Activated T-helper 1 cell treated with anti-CD3 and anti-CD28 coated beads, Interleukin-12 subunit alpha, Interleukin-12 subunit beta, Interleukin-2, Interleukin-4 antibody, amounts not matched to agents 30 ng/mL and 10 ng/mL and 1 ng/mL, durations not matched to agents 14 hours and 24 hours and 36 hours (primary cell): ENCODE measurements around the gene CNN1. TPM values are rescaled to one million over a fixed set of nuclear protein-coding genes. Genes with fewer than 3 reads are reported as not detected.

Experiments used
- DNase-seq: peaks from one replicate; pipeline ENCODE4 v3.0.0; 2021; ENCODE audit warnings: low spot score
- H3K27ac Mint-ChIP-seq: one replicate; pipeline ENCODE4 v1.8.0; 2021; ENCODE audit warnings: mild to moderate bottlenecking, mixed read lengths
- H3K27me3 Mint-ChIP-seq: one replicate; pipeline ENCODE4 v1.8.0; 2022; ENCODE audit warnings: mild to moderate bottlenecking, moderate library complexity, mixed read lengths; ENCODE audit not compliant: insufficient read depth
- H3K36me3 Mint-ChIP-seq: one replicate; pipeline ENCODE4 v1.8.0; 2021; ENCODE audit warnings: low read depth, mixed read lengths
- H3K4me1 Mint-ChIP-seq: one replicate; pipeline ENCODE4 v1.8.0; 2021; ENCODE audit warnings: low read depth, mixed read lengths
- H3K4me3 Mint-ChIP-seq: one replicate; pipeline ENCODE4 v1.8.0; 2021; ENCODE audit warnings: mild to moderate bottlenecking, moderate library complexity, mixed read lengths
- H3K9me3 Mint-ChIP-seq: one replicate; pipeline ENCODE4 v1.8.0; 2021; ENCODE audit warnings: mixed read lengths
- intact Hi-C: fragments of 100-400 bp; cut with micrococcal nuclease; formaldehyde crosslinking; loops from one replicate; pipeline ENCODE4 v1.15.1; 2024
- total RNA-seq: library from RNA; stranded (reverse); gene quantifications from 2 replicates; pipeline ENCODE4 v1.2.3, GENCODE V29; 2022

CNN1 gene
- total RNA-seq, 1 donor from 2014 or later: not detected

DNA sequence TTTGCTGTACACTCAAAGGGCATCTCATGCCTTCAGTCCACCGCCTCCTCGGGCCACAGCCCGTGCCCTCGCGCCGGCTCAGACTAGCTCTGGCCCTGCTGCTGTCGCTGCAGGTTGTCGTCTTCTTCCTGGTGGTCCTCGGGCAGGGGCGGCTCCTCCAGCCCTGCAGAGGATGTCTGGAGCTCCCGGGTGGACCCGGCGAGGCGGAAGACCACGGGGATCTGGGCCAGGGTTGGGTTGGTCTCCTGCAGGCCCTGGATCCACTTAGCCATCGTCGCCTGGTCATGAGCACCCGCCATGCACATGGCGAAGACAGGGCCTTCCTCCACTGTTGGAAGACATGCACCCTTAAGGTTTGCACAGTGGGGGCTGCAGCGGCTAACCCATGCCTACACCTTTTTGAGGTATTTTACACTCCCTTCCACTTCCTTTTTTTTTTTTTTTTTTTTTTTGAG is 32.5 kb upstream of the CNN1 start:
- H3K36me3 Mint-ChIP-seq: peaks cover 8% of the 10 kb centered on the region
- H3K9me3 Mint-ChIP-seq: no peaks in the 10 kb centered on the region
- peak overlapping the region; percentile 97 for H3K27ac Mint-ChIP-seq
- no peaks in the 10 kb centered on the region for H3K27me3 Mint-ChIP-seq
- intact Hi-C loops: no loop called here
- peaks cover 13% of the 10 kb centered on the region for H3K4me1 Mint-ChIP-seq
- DNase-seq: no peak
- peak overlapping the region; percentile 91 for H3K4me3 Mint-ChIP-seq

DNA sequence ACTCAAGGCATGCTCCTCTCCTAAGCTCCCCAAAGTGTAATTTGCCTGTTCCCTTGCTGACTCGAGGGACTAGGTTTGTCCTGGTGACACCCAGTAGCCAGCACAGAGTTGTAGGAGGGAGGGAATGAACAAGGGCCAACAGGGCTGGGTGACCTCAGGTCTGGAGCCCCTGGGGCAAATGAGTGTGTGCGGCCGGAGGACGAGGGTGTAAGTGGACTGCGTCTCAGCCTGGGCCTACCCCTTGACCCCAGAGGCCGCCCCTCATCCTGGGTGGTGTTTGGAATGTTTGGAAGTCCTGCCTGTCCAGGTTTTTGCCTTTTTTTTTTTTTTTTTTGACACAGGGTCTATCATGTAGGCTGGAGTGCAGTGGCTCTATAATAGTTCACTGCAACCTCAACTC is 31.7 kb upstream of the CNN1 start:
- Mint-ChIP-seq H3K27me3 (no peaks in the 10 kb centered on the region), H3K4me3 (peak overlapping the region; percentile 91), H3K4me1 (peaks cover 13% of the 10 kb centered on the region), H3K9me3 (no peaks in the 10 kb centered on the region), H3K27ac (peak overlapping the region; percentile 76), H3K36me3 (peaks cover 7% of the 10 kb centered on the region)
- no peak for DNase-seq
- intact Hi-C loops: no loop called here

DNA sequence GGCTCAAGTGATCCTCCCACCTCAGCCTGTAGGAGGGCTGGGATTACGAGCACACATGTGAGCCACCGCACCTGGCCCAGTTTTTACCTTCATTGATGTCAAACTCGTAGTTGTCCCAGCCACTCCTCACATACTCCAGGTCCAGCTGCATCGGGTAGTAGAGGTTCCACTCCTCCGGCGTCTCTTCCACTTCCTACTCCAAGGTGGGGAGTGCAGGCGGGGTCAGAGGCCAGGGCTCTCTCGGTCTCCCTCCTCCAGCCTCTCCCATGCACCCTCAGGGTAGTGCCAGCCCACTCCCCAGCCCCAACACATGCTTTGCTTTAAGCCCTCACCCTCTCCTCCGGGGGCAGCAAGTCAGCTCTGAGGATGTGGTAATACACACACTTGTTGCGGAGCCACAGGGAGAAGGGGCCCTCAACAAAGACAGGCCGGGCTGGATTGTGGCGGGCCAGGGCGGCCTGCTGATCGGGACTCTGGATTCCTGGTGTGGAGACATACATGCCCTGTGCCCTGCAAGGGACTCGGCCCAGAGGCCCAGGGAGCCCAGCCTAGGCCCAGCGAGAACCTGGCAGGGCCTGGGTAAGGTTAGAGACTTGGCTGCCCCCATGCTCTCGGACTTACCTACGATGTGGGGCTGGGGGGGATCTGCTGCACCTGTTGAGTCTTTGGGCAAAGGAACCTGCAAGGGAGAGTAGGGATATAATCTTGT is 31.1 kb upstream of the CNN1 start:
- intact Hi-C loops: no loop called here
- DNase-seq: no peak
- Mint-ChIP-seq H3K27me3 (no peaks in the 10 kb centered on the region), H3K27ac (peak overlapping the region; percentile 31), H3K36me3 (peaks cover 7% of the 10 kb centered on the region), H3K9me3 (no peaks in the 10 kb centered on the region), H3K4me3 (peak overlapping the region; percentile 91), H3K4me1 (peaks cover 13% of the 10 kb centered on the region)

DNA sequence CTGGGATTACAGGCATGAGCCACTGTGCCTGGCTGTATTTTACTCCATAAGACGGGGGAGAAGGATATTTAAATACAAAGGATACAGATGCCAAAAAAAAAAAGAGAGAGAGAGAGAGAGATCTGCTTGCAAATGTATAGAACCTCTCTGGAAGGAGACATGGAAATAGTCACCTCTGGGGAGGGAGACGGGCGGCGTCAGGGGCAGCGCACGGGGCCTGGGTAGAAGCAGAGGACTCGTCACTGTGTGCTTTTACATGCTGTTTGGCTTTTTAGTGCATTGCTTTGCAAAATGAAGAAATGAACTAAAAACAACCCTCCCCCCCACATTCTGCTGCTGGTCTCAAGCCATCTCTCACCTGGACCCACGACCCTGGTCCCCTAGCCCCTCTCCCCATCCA is 28.2 kb upstream of the CNN1 start:
- Mint-ChIP-seq H3K4me3 (no peak overlapping the region), H3K9me3 (no peaks in the 10 kb centered on the region), H3K27ac (no peak overlapping the region), H3K4me1 (peaks cover 7% of the 10 kb centered on the region), H3K36me3 (peaks cover 10% of the 10 kb centered on the region), H3K27me3 (no peaks in the 10 kb centered on the region)
- intact Hi-C loops: no loop called here
- DNase-seq: no peak

DNA sequence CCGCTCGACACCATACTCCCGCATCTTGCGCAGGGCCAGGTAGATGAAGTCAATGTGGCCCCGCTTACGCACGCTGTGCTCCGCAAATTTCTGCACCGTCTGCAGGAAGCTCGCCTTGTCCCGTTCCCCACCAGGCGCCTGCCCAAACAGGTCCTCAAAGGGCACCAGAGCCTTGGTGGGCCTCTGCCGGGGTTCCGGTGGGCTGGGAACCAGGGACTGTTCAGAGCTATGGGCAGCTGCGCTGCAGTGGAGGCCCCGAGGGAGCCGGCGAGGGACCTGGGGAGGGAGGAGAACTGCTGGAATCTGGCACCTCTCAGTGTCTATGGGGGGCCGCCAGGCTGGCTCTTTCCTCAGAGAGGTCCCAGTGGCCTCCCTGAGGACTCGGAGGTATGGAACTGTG is 24.7 kb upstream of the CNN1 start:
- DNase-seq: no peak
- Mint-ChIP-seq H3K27me3 (no peaks in the 10 kb centered on the region), H3K4me1 (no peaks in the 10 kb centered on the region), H3K27ac (no peak overlapping the region), H3K36me3 (peaks cover 10% of the 10 kb centered on the region), H3K4me3 (no peak overlapping the region), H3K9me3 (no peaks in the 10 kb centered on the region)
- intact Hi-C loops: no loop called here

DNA sequence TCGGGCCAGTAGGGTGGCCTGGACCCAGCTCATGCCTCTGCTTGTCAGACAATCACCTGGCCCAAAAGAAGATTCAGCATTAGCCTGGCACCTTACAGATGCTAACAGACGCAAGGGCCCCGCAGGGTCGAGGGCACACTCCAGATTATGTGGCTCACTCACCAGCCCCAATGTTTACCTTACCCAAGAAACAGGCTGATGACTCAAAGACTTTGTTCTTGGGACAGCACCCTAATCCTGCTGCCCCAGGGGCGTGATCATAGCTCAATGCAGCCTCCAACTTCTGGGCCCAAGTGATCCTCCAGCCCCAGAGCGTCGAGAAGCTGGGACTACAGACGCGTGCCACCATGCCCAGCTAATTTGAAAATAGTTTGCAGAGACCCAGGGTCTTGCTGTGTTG is 19.5 kb upstream of the CNN1 start:
- Mint-ChIP-seq H3K27ac (no peak overlapping the region), H3K27me3 (no peaks in the 10 kb centered on the region), H3K4me1 (no peaks in the 10 kb centered on the region), H3K9me3 (no peaks in the 10 kb centered on the region), H3K4me3 (no peak overlapping the region), H3K36me3 (peaks cover 3% of the 10 kb centered on the region)
- DNase-seq: no peak
- intact Hi-C loops: no loop called here

DNA sequence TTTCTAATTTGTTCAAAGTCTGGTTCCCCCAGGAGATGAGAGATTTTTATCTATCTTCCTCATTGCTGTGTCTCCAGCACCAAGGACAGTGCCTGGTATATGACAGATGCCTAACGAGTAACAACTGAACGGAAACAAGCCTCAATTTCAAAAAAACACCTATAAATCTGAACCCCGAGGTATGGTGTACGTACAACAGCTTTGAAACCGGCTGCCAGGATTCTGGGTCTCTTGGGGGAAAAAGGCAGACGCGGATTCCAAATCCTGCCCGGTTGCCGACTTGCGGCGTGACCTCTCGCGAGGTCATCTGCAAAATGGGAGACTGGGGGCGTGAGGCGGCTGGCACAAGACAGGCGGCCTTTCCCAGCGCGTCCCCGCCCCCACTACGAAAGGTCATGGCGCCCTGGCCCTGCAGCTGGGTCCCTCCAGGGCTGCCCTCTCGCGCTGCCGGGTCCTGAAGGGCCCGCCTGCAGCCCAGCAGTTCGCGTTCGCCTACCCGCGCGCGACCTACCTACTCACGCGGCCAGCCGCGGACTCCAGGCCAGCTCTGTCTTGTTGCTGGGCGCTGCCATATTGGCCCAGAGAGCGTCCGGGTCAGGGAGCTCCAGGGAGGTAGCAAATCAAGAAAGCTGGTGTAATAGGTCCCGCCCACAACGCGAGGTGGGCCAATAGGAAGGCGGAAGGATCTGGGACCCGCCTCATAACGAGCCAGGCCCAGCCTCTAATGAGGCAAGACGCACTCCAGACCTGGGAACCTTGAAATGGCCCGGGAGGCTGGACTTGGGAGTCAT is 9.9 kb upstream of the CNN1 start, which contains the start of gene ECSIT:
TSS of gene ECSIT (minus strand) at position 584 of the 791 bp plus-strand sequence. CDS start 9,964 bp downstream, outside the sequence.
- no peaks in the 10 kb centered on the region for H3K27me3 Mint-ChIP-seq
- peaks cover 28% of the 10 kb centered on the region for H3K4me1 Mint-ChIP-seq
- H3K4me3 Mint-ChIP-seq: peak within 1 kb of the TSS; percentile 95
- peak; percentile 89 for DNase-seq
- H3K36me3 Mint-ChIP-seq: peaks cover 4% of the 10 kb centered on the region
- peak within 1 kb of the TSS; percentile 92 for H3K27ac Mint-ChIP-seq
- H3K9me3 Mint-ChIP-seq: no peaks in the 10 kb centered on the region
- intact Hi-C loops: loop anchor here (1.0 to 2.0 kb wide), 8 partner anchors 23 to 173 kb away; partner anchors contain the start of genes ELOF1, ODAD3, PLPPR2 and PRKCSH

DNA sequence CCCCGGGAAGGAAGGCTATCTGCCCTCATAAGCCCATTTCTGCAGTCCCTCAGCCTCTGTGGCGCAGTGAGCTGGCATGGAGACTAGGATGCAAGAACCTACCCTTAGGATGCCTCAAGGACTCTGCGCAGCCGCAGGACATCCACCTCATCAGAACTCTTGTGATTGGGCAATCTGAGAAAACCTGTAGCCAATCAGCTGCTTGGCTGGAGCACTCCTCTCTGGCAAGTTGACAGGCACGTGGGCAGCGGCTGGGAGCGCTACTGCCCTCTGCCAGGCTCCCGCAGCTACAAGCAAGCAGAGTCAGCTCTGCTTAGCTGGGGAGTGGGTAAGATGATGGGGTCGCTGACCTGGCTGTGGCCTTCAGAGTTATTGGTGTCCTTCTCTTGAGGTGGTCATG is 8.2 kb upstream of the CNN1 start:
- Mint-ChIP-seq H3K27me3 (no peaks in the 10 kb centered on the region), H3K4me1 (peaks cover 30% of the 10 kb centered on the region), H3K9me3 (no peaks in the 10 kb centered on the region), H3K4me3 (no peak overlapping the region), H3K27ac (no peak overlapping the region), H3K36me3 (peaks cover 4% of the 10 kb centered on the region)
- intact Hi-C loops: no loop called here
- DNase-seq: peak; percentile 13

DNA sequence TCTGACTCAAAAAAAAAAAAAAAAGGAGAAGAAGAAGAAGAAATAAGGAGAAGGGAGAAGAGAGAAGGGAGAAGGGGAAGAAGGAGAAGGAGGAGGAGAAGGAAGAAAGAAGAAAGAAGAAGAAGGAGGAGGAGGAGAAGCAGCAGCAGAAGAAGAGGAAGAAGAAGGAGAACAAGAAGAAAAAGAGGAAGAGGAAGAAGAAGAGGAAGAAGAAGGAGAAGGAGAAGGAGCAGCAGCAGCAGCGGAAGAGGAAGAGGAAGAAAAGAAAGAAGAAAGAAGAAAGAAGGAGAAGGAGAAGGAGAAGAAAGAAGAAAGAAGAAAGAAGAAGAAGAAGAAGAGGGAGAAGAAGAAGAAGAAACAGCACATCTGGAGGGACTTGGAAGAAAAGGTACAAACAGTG is 4.1 kb upstream of the CNN1 start:
- peak overlapping the region; percentile 56 for H3K27ac Mint-ChIP-seq
- peaks cover 12% of the 10 kb centered on the region for H3K27me3 Mint-ChIP-seq
- H3K36me3 Mint-ChIP-seq: no peaks in the 10 kb centered on the region
- no peak overlapping the region for H3K4me3 Mint-ChIP-seq
- peaks cover 15% of the 10 kb centered on the region for H3K4me1 Mint-ChIP-seq
- intact Hi-C loops: no loop called here
- no peak for DNase-seq
- H3K9me3 Mint-ChIP-seq: no peaks in the 10 kb centered on the region

DNA sequence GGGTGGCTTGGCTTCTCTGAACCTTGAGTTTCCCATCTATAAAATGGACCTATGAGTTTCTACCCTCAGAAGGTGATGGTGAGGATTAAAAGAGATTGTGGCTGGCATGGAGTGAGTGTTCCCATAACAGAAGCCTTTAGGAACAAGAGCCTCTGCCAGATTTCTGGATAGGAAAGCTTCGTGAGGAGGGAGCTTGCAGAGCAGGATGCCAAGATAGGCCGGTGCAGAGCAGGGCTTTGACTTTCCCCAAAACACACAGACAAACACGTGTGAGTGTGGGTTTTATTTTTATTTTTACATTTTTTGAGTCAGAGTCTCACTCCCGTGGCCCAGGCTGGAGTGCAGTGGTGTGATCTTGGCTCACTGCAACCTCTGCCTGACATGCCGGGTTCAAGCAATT is 3.7 kb upstream of the CNN1 start:
- no peaks in the 10 kb centered on the region for H3K9me3 Mint-ChIP-seq
- peak overlapping the region; percentile 56 for H3K27ac Mint-ChIP-seq
- no peak overlapping the region for H3K4me3 Mint-ChIP-seq
- no peak for DNase-seq
- intact Hi-C loops: no loop called here
- no peaks in the 10 kb centered on the region for H3K36me3 Mint-ChIP-seq
- H3K4me1 Mint-ChIP-seq: peaks cover 15% of the 10 kb centered on the region
- peaks cover 12% of the 10 kb centered on the region for H3K27me3 Mint-ChIP-seq

DNA sequence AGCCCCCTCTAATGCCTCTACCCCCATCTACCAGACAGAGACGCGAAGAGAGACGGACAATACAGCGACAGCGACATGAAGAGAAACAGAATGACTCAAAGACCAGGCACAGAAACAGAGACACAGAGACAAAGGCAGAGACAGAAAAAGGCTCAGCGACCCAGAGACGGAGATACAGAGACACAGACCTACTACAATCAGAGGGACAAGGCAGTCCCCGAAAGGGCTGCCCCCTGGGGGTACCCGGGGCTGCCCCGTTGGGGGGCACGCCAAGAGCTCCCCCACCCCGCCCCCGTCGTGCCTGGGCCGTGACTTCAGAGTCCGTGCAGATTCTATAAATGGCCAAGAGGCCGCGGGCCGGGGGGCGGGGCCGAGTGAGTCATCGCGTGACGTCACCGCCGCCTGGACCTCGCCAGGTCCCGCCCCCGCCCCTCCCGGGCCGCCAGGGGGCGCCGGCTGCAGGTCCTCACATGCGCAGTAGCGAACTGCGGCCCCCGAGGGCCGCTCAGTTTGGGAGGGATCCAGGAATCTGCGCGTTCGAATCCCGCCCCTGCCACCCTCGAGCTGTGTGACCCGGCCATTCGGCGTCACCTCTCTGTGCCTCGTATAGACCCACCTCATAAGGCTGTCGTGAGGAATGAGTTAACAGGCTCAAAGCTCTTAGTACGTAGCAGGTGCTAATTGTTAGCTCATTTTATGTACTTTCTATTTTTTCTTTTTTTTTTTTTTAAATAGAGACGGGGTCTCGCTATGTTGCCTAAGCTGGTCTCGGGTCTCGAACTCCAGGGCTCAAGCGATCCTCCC is 2.7 kb upstream of the CNN1 start:
- Mint-ChIP-seq H3K27ac (peak overlapping the region; percentile 71), H3K27me3 (peaks cover 12% of the 10 kb centered on the region), H3K9me3 (no peaks in the 10 kb centered on the region), H3K36me3 (no peaks in the 10 kb centered on the region), H3K4me1 (peaks cover 15% of the 10 kb centered on the region), H3K4me3 (peak overlapping the region; percentile 59)
- peak; percentile 83 for DNase-seq
- intact Hi-C loops: loop anchor here (1.0 kb wide), 2 partner anchors 23 to 51 kb away; partner anchors contain the start of gene ELOF1

DNA sequence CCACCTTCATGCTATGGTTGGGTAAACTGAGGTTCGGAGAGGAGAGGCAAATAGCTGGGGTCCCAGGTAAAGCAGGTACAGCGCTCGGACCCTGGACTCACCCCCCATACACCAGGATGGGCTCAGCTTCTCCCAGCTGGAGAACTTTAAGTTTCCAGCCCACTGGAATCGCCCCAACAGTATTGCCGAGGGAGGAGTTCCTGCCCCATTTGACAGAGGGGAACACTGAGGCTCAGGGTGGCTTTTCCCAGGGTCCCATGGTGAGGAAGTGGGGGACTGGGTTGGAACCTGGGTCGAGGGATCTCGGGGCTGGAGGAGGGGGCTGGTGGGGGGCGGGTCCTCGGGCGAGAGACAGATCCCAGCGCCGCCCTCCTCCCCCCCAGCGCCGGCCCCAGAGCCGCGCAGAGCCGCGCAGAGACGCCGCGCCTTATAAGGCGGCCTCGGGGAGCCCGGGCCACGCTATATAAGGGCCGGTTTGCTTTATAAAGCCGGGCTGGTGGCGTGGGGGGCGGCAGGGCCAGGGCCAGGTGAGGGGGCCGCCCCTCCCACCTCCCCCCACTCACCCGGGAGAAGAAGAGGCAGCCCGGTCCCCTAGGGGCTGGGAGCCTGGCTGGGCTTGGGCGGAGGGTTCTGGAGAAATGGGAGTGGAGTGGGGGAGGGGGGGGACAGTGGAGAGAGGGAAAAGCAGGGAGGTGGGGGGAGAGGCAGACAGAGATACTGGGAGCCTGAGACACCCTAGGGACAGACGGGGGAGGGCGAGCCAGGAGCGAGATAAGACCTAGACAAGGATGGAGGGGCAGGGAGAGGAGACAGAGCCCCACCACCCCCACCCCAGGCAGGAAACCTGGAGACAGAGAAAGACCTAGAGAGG is 1.1 kb downstream of the CNN1 start:
- Mint-ChIP-seq H3K4me1 (peaks cover 6% of the 10 kb centered on the region), H3K36me3 (no peaks in the 10 kb centered on the region), H3K27me3 (peaks cover 12% of the 10 kb centered on the region), H3K27ac (no peak overlapping the region), H3K9me3 (no peaks in the 10 kb centered on the region), H3K4me3 (no peak overlapping the region)
- no peak for DNase-seq
- intact Hi-C loops: no loop called here
